ENCODE results near the gene TSSK2.
A peak's percentile ranks its signal among the peaks of the same experiment; 100 is the strongest.

Gene TSSK2

GRCh38 chr22:19125474-19126308 lies 5.4 kb upstream of the TSSK2 start:
- no peak for DNase-seq

GRCh38 chr22:19126309-19127273 lies 4.5 kb upstream of the TSSK2 start:
- no peak for DNase-seq

GRCh38 chr22:19127329-19128008 lies 3.6 kb upstream of the TSSK2 start:
- DNase-seq: no peak

- no peak for DNase-seq
These were observed 3.1 kb upstream of the TSSK2 start for GRCh38 chr22:19128009-19128401.

GRCh38 chr22:19128946-19129727 lies 2.0 kb upstream of the TSSK2 start:
- no peak for DNase-seq

GRCh38 chr22:19129871-19130270 lies 1.2 kb upstream of the TSSK2 start:
- no peak for DNase-seq

GRCh38 chr22:19131685-19132015 lies 542 bp downstream of the TSSK2 start:
- no peak for DNase-seq

- no peak for DNase-seq
These were observed 1.0 kb downstream of the TSSK2 start for GRCh38 chr22:19132153-19132552.

- DNase-seq: no peak
These were observed 1.7 kb downstream of the TSSK2 start for GRCh38 chr22:19132693-19133400.

- no peak for DNase-seq
These were observed 2.5 kb downstream of the TSSK2 start for GRCh38 chr22:19133561-19133960.

GRCh38 chr22:19134176-19134831 lies 3.2 kb downstream of the TSSK2 start:
- no peak for DNase-seq

GRCh38 chr22:19134874-19135273 lies 3.8 kb downstream of the TSSK2 start:
- DNase-seq: no peak

GRCh38 chr22:19136915-19137314 lies 5.8 kb downstream of the TSSK2 start:
- no peak for DNase-seq

- DNase-seq: no peak
These were observed 6.5 kb downstream of the TSSK2 start for GRCh38 chr22:19137384-19138216.

GRCh38 chr22:19138217-19139000 lies 7.3 kb downstream of the TSSK2 start:
- DNase-seq: no peak

GRCh38 chr22:19139001-19139356 lies 7.9 kb downstream of the TSSK2 start:
- DNase-seq: no peak

- no peak for DNase-seq
These were observed 8.9 kb downstream of the TSSK2 start for GRCh38 chr22:19139974-19140373.

GRCh38 chr22:19142394-19142793 lies 11.3 kb downstream of the TSSK2 start:
- DNase-seq: no peak

- DNase-seq: no peak
These were observed 12.1 kb downstream of the TSSK2 start for GRCh38 chr22:19143212-19143611.

GRCh38 chr22:19143967-19144400 lies 12.9 kb downstream of the TSSK2 start:
- DNase-seq: peak; percentile 55 to 63

Measured in activated T-cell treated with anti-CD3 and anti-CD28 coated beads, Interleukin-2, amount 50 U/mL, for 48 hours (primary cell).